Endothelial cell (in vitro differentiated cells): ENCODE data around the gene ALAS1. TPM values are rescaled to one million over a fixed set of nuclear protein-coding genes. Genes with fewer than 3 reads are reported as not detected.

Experiments used
- DNase-seq: peaks from one replicate; pipeline ENCODE4 v3.0.0; 2021; ENCODE audit warnings: low spot score
- H3K27ac Mint-ChIP-seq: one replicate; pipeline ENCODE4 v1.8.0; 2021; ENCODE audit warnings: mixed read lengths, inconsistent platforms; ENCODE audit not compliant: unreplicated experiment
- H3K27me3 Mint-ChIP-seq: one replicate; pipeline ENCODE4 v1.8.0; 2021; ENCODE audit warnings: mild to moderate bottlenecking, moderate library complexity, mixed read lengths, inconsistent platforms; ENCODE audit not compliant: unreplicated experiment
- H3K36me3 Mint-ChIP-seq: one replicate; pipeline ENCODE4 v1.8.0; 2021; ENCODE audit warnings: mild to moderate bottlenecking, low read depth, mixed read lengths, inconsistent platforms; ENCODE audit not compliant: unreplicated experiment
- H3K4me1 Mint-ChIP-seq: one replicate; pipeline ENCODE4 v1.8.0; 2021; ENCODE audit warnings: mild to moderate bottlenecking, mixed read lengths, inconsistent platforms; ENCODE audit not compliant: unreplicated experiment
- H3K4me3 Mint-ChIP-seq: one replicate; pipeline ENCODE4 v1.8.0; 2021; ENCODE audit warnings: mild to moderate bottlenecking, mixed read lengths, inconsistent platforms; ENCODE audit not compliant: unreplicated experiment
- H3K9me3 Mint-ChIP-seq: one replicate; pipeline ENCODE4 v1.8.0; 2021; ENCODE audit warnings: mixed read lengths, inconsistent platforms; ENCODE audit not compliant: unreplicated experiment
- CTCF ChIP-seq: fragments of 200-600 bp; sonication (generic); IDR thresholded peaks from one replicate; pipeline ENCODE4 v1.5.0; 2021; ENCODE audit warnings: antibody characterized with exemption; ENCODE audit not compliant: unreplicated experiment
- total RNA-seq: library from RNA; stranded (reverse); fragmentation: NEBNext Ultra II Directional; extraction: Animal tissue kit (Norgen Biotek cat#: 25700); gene quantifications from one replicate; pipeline ENCODE4 v1.2.1, GENCODE V29; 2021; ENCODE audit not compliant: unreplicated experiment

The ALAS1 gene
- total RNA-seq, 1 donor from 2014 or later, result 59.1 TPM

DNA sequence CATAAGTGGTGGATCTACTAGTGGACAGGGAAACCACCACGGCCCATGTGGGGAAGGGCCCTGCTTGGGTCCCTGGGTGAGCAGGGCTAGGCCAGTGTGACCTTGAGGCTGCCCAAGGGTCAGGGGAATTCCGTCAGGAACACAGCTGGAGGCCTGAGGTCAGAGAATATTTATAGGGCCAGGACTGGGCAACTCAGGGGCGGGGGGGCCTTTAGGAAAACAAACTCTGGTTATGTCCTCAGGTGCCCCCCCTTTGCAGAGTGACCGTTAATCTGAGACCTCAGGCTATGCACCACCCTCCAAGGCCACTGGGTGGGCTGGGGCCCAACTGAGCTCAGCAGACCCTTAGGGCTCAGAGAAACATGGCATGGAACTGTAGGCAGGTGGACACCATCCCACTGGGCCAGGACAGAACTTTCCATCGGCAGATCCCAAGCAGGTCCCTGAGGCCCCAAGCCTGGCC is 38.5 kb downstream of the ALAS1 start:
- H3K36me3 Mint-ChIP-seq, result peaks cover 3% of the 10 kb centered on the region
- H3K27me3 Mint-ChIP-seq, result peaks cover 5% of the 10 kb centered on the region
- DNase-seq, result no peak
- H3K4me1 Mint-ChIP-seq, result peaks cover 19% of the 10 kb centered on the region
- TF ChIP-seq CTCF, result no peak
- H3K4me3 Mint-ChIP-seq, result peak overlapping the region; percentile 22
- no peaks in the 10 kb centered on the region for H3K9me3 Mint-ChIP-seq
- no peak overlapping the region for H3K27ac Mint-ChIP-seq

DNA sequence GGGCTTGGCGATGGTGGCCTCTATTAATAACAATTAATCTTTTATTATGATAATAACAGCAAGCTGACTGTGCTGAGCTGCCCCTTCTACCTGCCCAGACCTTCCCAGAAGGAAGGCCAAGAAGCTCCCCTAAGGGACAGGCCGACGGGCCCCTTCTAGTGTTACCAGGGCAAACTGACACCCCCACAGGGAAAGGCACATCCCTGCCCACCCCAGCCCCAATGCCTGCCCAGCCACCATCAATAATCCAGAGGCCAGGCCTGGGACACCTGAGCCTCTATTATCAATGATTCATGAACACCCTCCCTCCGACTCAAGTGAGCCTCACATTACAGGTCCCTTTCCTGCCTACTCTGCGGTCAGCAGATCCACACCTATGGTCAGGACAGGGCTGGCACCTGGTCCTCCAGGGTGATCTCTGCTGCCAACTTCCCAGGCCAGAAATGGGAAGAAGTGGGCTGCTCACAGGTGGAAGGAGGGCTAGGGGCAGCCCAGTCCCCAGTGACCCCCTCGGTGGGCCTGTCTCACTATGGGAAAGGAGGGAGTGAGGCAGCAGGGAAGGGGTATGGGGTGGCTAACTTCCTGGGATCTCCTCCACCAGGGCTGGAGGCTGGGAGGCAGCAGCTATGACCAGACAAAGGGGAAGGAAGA is 39.2 kb downstream of the ALAS1 start:
- Mint-ChIP-seq H3K4me3 (peak overlapping the region; percentile 51), H3K27ac (no peak overlapping the region), H3K9me3 (no peaks in the 10 kb centered on the region), H3K36me3 (peaks cover 3% of the 10 kb centered on the region), H3K27me3 (peaks cover 5% of the 10 kb centered on the region), H3K4me1 (peaks cover 19% of the 10 kb centered on the region)
- no peak for DNase-seq
- no peak for TF ChIP-seq CTCF

DNA sequence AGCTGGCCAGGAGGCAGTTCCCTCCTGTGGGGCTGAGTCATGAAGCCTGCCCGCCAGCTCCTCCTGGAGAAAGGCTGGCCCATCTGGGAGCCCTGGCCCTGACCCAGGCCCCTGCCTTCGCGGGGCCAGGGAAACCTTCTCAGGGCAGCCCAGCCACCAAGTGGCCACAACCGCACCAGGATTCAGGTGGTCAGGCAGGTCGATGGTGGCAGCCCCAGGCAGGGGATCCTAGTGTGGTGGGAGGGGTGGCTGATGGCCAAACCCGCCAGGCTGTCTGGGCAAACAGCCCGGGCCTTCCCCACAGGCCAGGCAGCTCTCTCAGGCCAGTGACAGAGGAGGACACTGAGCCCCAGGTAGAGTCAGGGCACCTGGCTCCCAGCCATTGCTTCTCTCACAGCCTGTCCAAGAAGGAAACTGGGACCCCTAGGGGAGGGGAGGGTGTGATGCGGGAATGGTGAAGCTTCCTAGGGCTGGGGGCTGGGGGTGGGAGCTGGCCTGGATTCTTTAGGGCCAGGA is 39.8 kb downstream of the ALAS1 start:
- no peaks in the 10 kb centered on the region for H3K9me3 Mint-ChIP-seq
- no peak overlapping the region for H3K27ac Mint-ChIP-seq
- peaks cover 19% of the 10 kb centered on the region for H3K4me1 Mint-ChIP-seq
- peaks cover 3% of the 10 kb centered on the region for H3K36me3 Mint-ChIP-seq
- H3K27me3 Mint-ChIP-seq, result peaks cover 5% of the 10 kb centered on the region
- no peak for TF ChIP-seq CTCF
- DNase-seq, result no peak
- peak overlapping the region; percentile 99 for H3K4me3 Mint-ChIP-seq

- H3K9me3 Mint-ChIP-seq, result no peaks in the 10 kb centered on the region
- TF ChIP-seq CTCF, result no peak
- H3K36me3 Mint-ChIP-seq, result peaks cover 3% of the 10 kb centered on the region
- DNase-seq, result no peak
- H3K27ac Mint-ChIP-seq, result peak overlapping the region; percentile 88
- H3K4me1 Mint-ChIP-seq, result peaks cover 19% of the 10 kb centered on the region
- peaks cover 8% of the 10 kb centered on the region for H3K27me3 Mint-ChIP-seq
- peak overlapping the region; percentile 99 for H3K4me3 Mint-ChIP-seq
These were observed 40.3 kb downstream of the ALAS1 start for GRCh38 chr3:52238193-52238760.
